ENCODE measurements around the gene MEGF6.

- TF ChIP-seq CTCF (IDR thresholded peaks at IDR 0.05), result no peak
- no peak for TF ChIP-seq POLR2A (IDR thresholded peaks at IDR 0.05)
Measured at GRCh38 chr1:3479511-3480368, 131.6 kb downstream of the MEGF6 start.

All from body of pancreas (tissue), 4 donors.